Neural progenitor cell (in vitro differentiated cells): ENCODE measurements around the gene IL20RA. TPM values are rescaled to one million over a fixed set of nuclear protein-coding genes. Genes with fewer than 3 reads are reported as not detected.
A peak's percentile ranks its signal among the peaks of the same experiment; 100 is the strongest.

ENCODE experiments used
- DNase-seq: peaks from one replicate; pipeline ENCODE4 v3.0.0-alpha.2; 2016; ENCODE audit warnings: low spot score
- H2AFZ ChIP-seq: fragments of 200-600 bp; sonication (generic); replicated peaks from 2 replicates; pipeline ENCODE4 v1.6.1; 2016; ENCODE audit warnings: antibody characterized with exemption
- H3F3A ChIP-seq: fragments of 200-600 bp; sonication (generic); 2 replicates; pipeline ENCODE4 v1.6.1; 2016; ENCODE audit warnings: antibody characterized with exemption, low read depth
- H3K27ac ChIP-seq: fragments of 200-600 bp; sonication (generic); 2 replicates; pipeline ENCODE4 v1.5.1; 2016; ENCODE audit warnings: mild to moderate bottlenecking
- H3K27me3 ChIP-seq: fragments of 200-600 bp; sonication (generic); 2 replicates; pipeline ENCODE4 v1.6.1; 2016; ENCODE audit warnings: mild to moderate bottlenecking, moderate library complexity
- H3K36me3 ChIP-seq: fragments of 200-600 bp; sonication (generic); 2 replicates; pipeline ENCODE4 v1.5.1; 2016
- H3K4me1 ChIP-seq: fragments of 200-600 bp; sonication (generic); 2 replicates; pipeline ENCODE4 v1.6.1; 2016; ENCODE audit warnings: mixed run types
- H3K4me2 ChIP-seq: fragments of 200-600 bp; sonication (generic); 2 replicates; pipeline ENCODE4 v1.6.1; 2016
- H3K4me3 ChIP-seq: fragments of 200-600 bp; sonication (generic); 2 replicates; pipeline ENCODE4 v1.5.1; 2016
- H3K79me2 ChIP-seq: fragments of 200-600 bp; sonication (generic); 2 replicates; pipeline ENCODE4 v1.6.1; 2016; ENCODE audit warnings: low read depth
- H3K9ac ChIP-seq: fragments of 200-600 bp; sonication (generic); 2 replicates; pipeline ENCODE4 v1.6.1; 2016
- H3K9me3 ChIP-seq: fragments of 200-600 bp; sonication (generic); 2 replicates; pipeline ENCODE4 v1.5.1; 2016; ENCODE audit warnings: low read depth
- H4K20me1 ChIP-seq: fragments of 200-600 bp; sonication (generic); 2 replicates; pipeline ENCODE4 v1.6.1; 2016; ENCODE audit warnings: low read depth
- H3K27ac Mint-ChIP-seq: 3 replicates; pipeline ENCODE4 v1.8.0; 2021; ENCODE audit warnings: mixed read lengths
- H3K27me3 Mint-ChIP-seq: 2 replicates; pipeline ENCODE4 v1.8.0; 2022; ENCODE audit warnings: low read depth, mild to moderate bottlenecking, inconsistent platforms, moderate library complexity, mixed read lengths; ENCODE audit not compliant: insufficient read depth
- H3K36me3 Mint-ChIP-seq: 3 replicates; pipeline ENCODE4 v1.8.0; 2021; ENCODE audit warnings: mixed read lengths
- H3K4me1 Mint-ChIP-seq: 3 replicates; pipeline ENCODE4 v1.8.0; 2021; ENCODE audit warnings: mixed read lengths
- H3K4me3 Mint-ChIP-seq: 3 replicates; pipeline ENCODE4 v1.8.0; 2021; ENCODE audit warnings: mild to moderate bottlenecking, moderate library complexity, mixed read lengths
- H3K9me3 Mint-ChIP-seq: 3 replicates; pipeline ENCODE4 v1.8.0; 2020; ENCODE audit warnings: mixed read lengths
- CTCF ChIP-seq: fragments of 200-600 bp; sonication (generic); IDR thresholded peaks from 2 replicates; pipeline ENCODE4 v1.5.1; 2017; ENCODE audit warnings: antibody characterized with exemption, mild to moderate bottlenecking
- EZH2 ChIP-seq: fragments of 200-600 bp; sonication (generic); IDR thresholded peaks from 2 replicates; pipeline ENCODE4 v1.6.1; 2017; ENCODE audit warnings: antibody characterized with exemption, mild to moderate bottlenecking, moderate library complexity
- EZH2phosphoT487 ChIP-seq: fragments of 200-600 bp; sonication (generic); IDR thresholded peaks from 2 replicates; pipeline ENCODE4 v1.6.1; 2017; ENCODE audit warnings: antibody characterized with exemption
- total RNA-seq: library from RNA; depleted of rRNA; stranded (reverse); fragments of >200 nt; gene quantifications from 2 replicates; pipeline ENCODE4 v1.2.3, GENCODE V29; 2015; ENCODE audit warnings: low replicate concordance

Gene IL20RA
- total RNA-seq, 1 donor from 2014 or later, result not detected

- no peaks in the 10 kb centered on the region for H3K4me1 ChIP-seq
- H3K4me3 ChIP-seq, result no peak overlapping the region
- no peak overlapping the region for H3K27ac ChIP-seq
- H3K36me3 ChIP-seq, result no peaks in the 10 kb centered on the region
- no peaks in the 10 kb centered on the region for H3F3A ChIP-seq
- Mint-ChIP-seq H3K4me1 (no peaks in the 10 kb centered on the region), H3K9me3 (no peaks in the 10 kb centered on the region), H3K4me3 (no peak overlapping the region), H3K36me3 (no peaks in the 10 kb centered on the region), H3K27ac (no peak overlapping the region), H3K27me3 (no peaks in the 10 kb centered on the region)
- DNase-seq, result no peak
- no peaks in the 10 kb centered on the region for H3K27me3 ChIP-seq
- H2AFZ ChIP-seq, result no peak overlapping the region
- no peaks in the 10 kb centered on the region for H3K9me3 ChIP-seq
- H3K4me2 ChIP-seq, result no peak overlapping the region
- H4K20me1 ChIP-seq, result no peaks in the 10 kb centered on the region
- TF ChIP-seq EZH2phosphoT487 (no peak), EZH2 (no peak), CTCF (no peak)
- H3K9ac ChIP-seq, result no peak overlapping the region
- H3K79me2 ChIP-seq, result no peaks in the 10 kb centered on the region
Measured at GRCh38 chr6:137015943-137016342, 28.8 kb downstream of the IL20RA start.

GRCh38 chr6:137013738-137014602 lies 30.8 kb downstream of the IL20RA start:
- H3K4me2 ChIP-seq, result no peak overlapping the region
- H3K79me2 ChIP-seq, result no peaks in the 10 kb centered on the region
- peak; percentile 44 for DNase-seq
- H3K4me3 ChIP-seq, result no peak overlapping the region
- H3K27ac Mint-ChIP-seq, result no peak overlapping the region
- H3K9ac ChIP-seq, result no peak overlapping the region
- no peaks in the 10 kb centered on the region for H3K36me3 ChIP-seq
- H3K4me3 Mint-ChIP-seq, result no peak overlapping the region
- no peaks in the 10 kb centered on the region for H3K4me1 ChIP-seq
- no peaks in the 10 kb centered on the region for H3K4me1 Mint-ChIP-seq
- H4K20me1 ChIP-seq, result no peaks in the 10 kb centered on the region
- peak; percentile 66 for TF ChIP-seq CTCF
- no peak for TF ChIP-seq EZH2phosphoT487
- H3K27me3 ChIP-seq, result no peaks in the 10 kb centered on the region
- H3K36me3 Mint-ChIP-seq, result no peaks in the 10 kb centered on the region
- no peaks in the 10 kb centered on the region for H3F3A ChIP-seq
- H2AFZ ChIP-seq, result no peak overlapping the region
- no peak overlapping the region for H3K27ac ChIP-seq
- H3K27me3 Mint-ChIP-seq, result no peaks in the 10 kb centered on the region
- H3K9me3 ChIP-seq, result no peaks in the 10 kb centered on the region
- no peaks in the 10 kb centered on the region for H3K9me3 Mint-ChIP-seq

DNA sequence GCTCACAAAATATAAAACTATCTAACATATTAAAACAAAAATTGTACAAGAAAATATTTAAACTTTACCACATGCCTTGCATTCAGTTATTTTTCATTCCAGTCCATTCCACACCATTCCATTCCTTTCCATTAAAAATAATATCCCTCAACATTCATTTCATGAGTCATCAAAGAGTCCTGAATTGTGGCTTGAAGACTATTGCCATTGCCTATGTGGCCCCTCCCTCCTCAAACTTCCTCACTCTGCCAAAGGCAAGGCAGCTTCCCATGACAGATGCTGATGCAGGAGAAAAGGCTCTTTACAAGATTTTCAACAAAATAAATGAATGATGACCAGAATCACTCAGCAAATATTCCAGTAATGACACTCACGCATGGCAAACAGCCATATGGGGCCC lies 31.7 kb downstream of the IL20RA start:
- no peak overlapping the region for H3K4me3 Mint-ChIP-seq
- peaks cover 2% of the 10 kb centered on the region for H3K27me3 Mint-ChIP-seq
- Histone ChIP-seq H2AFZ (no peak overlapping the region), H3K9me3 (no peaks in the 10 kb centered on the region), H3K4me2 (no peak overlapping the region), H3K27me3 (no peaks in the 10 kb centered on the region), H4K20me1 (no peaks in the 10 kb centered on the region), H3K27ac (no peak overlapping the region), H3K9ac (no peak overlapping the region), H3K36me3 (no peaks in the 10 kb centered on the region), H3K79me2 (no peaks in the 10 kb centered on the region), H3K4me1 (no peaks in the 10 kb centered on the region), H3K4me3 (no peak overlapping the region), H3F3A (no peaks in the 10 kb centered on the region)
- H3K36me3 Mint-ChIP-seq, result no peaks in the 10 kb centered on the region
- no peak overlapping the region for H3K27ac Mint-ChIP-seq
- no peak for DNase-seq
- H3K4me1 Mint-ChIP-seq, result no peaks in the 10 kb centered on the region
- no peak for TF ChIP-seq CTCF
- no peak for TF ChIP-seq EZH2phosphoT487
- TF ChIP-seq EZH2, result no peak
- no peaks in the 10 kb centered on the region for H3K9me3 Mint-ChIP-seq
